SKM-1 (cell line): ENCODE results near the gene ESRP2.

Experiments
- DNase-seq: peaks from one replicate; lab custom pipeline; 2025; ENCODE audit not compliant: unreplicated experiment; lab: John Stamatoyannopoulos, UW

Gene ESRP2

GRCh38 chr16:68235887-68236136, at the start of gene ESRP2:
TSS of gene ESRP2 (minus strand) at chr16:68236127. CDS start at chr16:68236045, 82 bp downstream.
- DNase-seq, result no peak

- DNase-seq, result no peak
Measured at GRCh38 chr16:68285683-68286082, 49.8 kb upstream of the ESRP2 start.

- peak; percentile 83 for DNase-seq
Measured at GRCh38 chr16:68284847-68285246, 48.9 kb upstream of the ESRP2 start.

- DNase-seq, result no peak
Measured at GRCh38 chr16:68283801-68284598, 48.1 kb upstream of the ESRP2 start.

- no peak for DNase-seq
Measured at GRCh38 chr16:68283346-68283745, 47.4 kb upstream of the ESRP2 start.

GRCh38 chr16:68282064-68282452, 46.1 kb upstream of the ESRP2 start:
- no peak for DNase-seq

GRCh38 chr16:68281368-68282063, 45.6 kb upstream of the ESRP2 start:
- DNase-seq, result no peak

GRCh38 chr16:68279726-68280558, 44.0 kb upstream of the ESRP2 start:
- no peak for DNase-seq

GRCh38 chr16:68276223-68276622, 40.3 kb upstream of the ESRP2 start:
- no peak for DNase-seq

- no peak for DNase-seq
Measured at GRCh38 chr16:68275611-68276191, 39.8 kb upstream of the ESRP2 start.

- no peak for DNase-seq
Measured at GRCh38 chr16:68274441-68274840, 38.5 kb upstream of the ESRP2 start.

- no peak for DNase-seq
Measured at GRCh38 chr16:68273896-68274295, 38.0 kb upstream of the ESRP2 start.

GRCh38 chr16:68273459-68273858, 37.5 kb upstream of the ESRP2 start:
- no peak for DNase-seq

GRCh38 chr16:68272507-68273209, 36.7 kb upstream of the ESRP2 start:
- no peak for DNase-seq

GRCh38 chr16:68270353-68270752, 34.4 kb upstream of the ESRP2 start:
- no peak for DNase-seq

- no peak for DNase-seq
Measured at GRCh38 chr16:68269793-68270192, 33.9 kb upstream of the ESRP2 start.

- no peak for DNase-seq
Measured at GRCh38 chr16:68267612-68268405, 31.9 kb upstream of the ESRP2 start.

- DNase-seq, result peak; percentile 34
Measured at GRCh38 chr16:68265078-68265920, 29.4 kb upstream of the ESRP2 start.
